PC-9 (cell line): Measurements from ENCODE around the gene IL10RB.

Experiments used
- CTCF ChIP-seq: fragments of 200-600 bp; sonication (generic); conservative IDR thresholded peaks from 2 replicates; pipeline ENCODE4 v1.6.1; 2017; ENCODE audit warnings: mixed run types, antibody characterized with exemption, mild to moderate bottlenecking, moderate library complexity
- EZH2 ChIP-seq: fragments of 200-600 bp; sonication (generic); IDR thresholded peaks from 2 replicates; pipeline ENCODE4 v1.8.0; 2017; ENCODE audit warnings: antibody characterized with exemption, low read depth

DNA sequence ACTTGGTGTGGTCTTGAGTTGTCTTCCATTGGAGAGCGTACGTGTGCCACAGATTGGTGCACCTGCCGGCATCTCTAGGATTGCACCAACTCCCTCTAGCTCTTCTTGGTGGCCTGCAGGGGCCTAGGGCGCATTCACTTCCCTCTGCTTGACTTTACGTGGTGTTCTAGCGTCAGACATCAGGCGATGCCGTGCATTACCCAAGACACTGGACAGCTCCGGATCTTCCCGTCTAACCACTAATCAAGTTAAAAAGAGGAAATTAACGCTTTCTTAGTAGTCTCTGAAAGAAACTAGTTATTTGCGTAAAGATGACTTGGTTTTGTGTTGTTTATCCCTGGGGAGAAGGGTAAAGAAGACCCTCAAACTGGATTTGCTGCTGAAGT is 510 bp upstream of the IL10RB start:
- no peak for TF ChIP-seq CTCF
- no peak for TF ChIP-seq EZH2
